K562 (cell line): ENCODE results near the gene SLC9A3. TPM values are rescaled to one million over a fixed set of nuclear protein-coding genes. Genes with fewer than 3 reads are reported as not detected.

ENCODE experiments used
- ATAC-seq: fragments of 200-7000 bp; cut with Tn5 transposase; 3 replicates; pipeline ENCODE4 v1.9.1; 2020; ENCODE audit warnings: moderate library complexity
- BruUV-seq: library from RNA; stranded (reverse); fragments of 400-500 nt; replicated peaks from 2 replicates; lab custom pipeline; 2021; lab: Mats Ljungman, UMichigan
- CTCF ChIA-PET: fragments of 300-600 bp; formaldehyde crosslinking; extraction: SDS; loops from one replicate; lab custom pipeline; 2021; ENCODE audit warnings: low intra/inter-chr PET ratio; lab: Yijun Ruan, JAX
- POLR2A ChIA-PET: fragments of 300-600, 350-650 bp; sonication (Branson Sonifier 250); formaldehyde crosslinking; extraction: SDS; loops from one replicate; lab custom pipeline; 2021; ENCODE audit warnings: antibody characterized with exemption, inconsistent platforms; lab: Yijun Ruan, JAX
- DNase-seq, 4 experiments: peaks; one replicate each; pipeline versions ENCODE4 v3.0.0 to v3.0.0-alpha.2; 2011 to 2018; ENCODE audit warnings: low spot score in 3 of 4, mixed read lengths in 3 of 4; ENCODE audit errors: extremely low read depth in 1 of 4
- FAIRE-seq: peaks from 2 replicates; lab custom pipeline; 2011; peaks lifted over from hg19 to GRCh38; lab: Jason Lieb, UNC
- H2AFZ ChIP-seq: 2 replicates; pipeline ENCODE4 v1.6.0; 2011; ENCODE audit warnings: low read depth, low read length, control low read depth, inconsistent platforms
- H3K27ac ChIP-seq: fragments of 200-600 bp; 3 replicates; pipeline ENCODE4 v1.8.0; 2011; ENCODE audit warnings: low read depth, mild to moderate bottlenecking, control low read depth, inconsistent platforms, low read length, moderate library complexity, mixed read lengths; ENCODE audit errors: extremely low read depth
- H3K27me3 ChIP-seq, 2 experiments: fragments of 300-600 bp in 1 of 2; 2 replicates in 1 of 2; 3 replicates in 1 of 2; pipeline versions ENCODE4 v1.6.0 to v1.8.0; 2011; ENCODE audit warnings: inconsistent platforms in 2 of 2, low read length in 2 of 2, mild to moderate bottlenecking in 1 of 2, mixed read lengths in 1 of 2, moderate library complexity in 1 of 2; ENCODE audit not compliant: control insufficient read depth in 2 of 2, insufficient read depth in 2 of 2
- H3K36me3 ChIP-seq: fragments of 300-600 bp; 3 replicates; pipeline ENCODE4 v1.8.0; 2011; ENCODE audit warnings: mild to moderate bottlenecking, low read length, inconsistent platforms; ENCODE audit not compliant: control insufficient read depth, insufficient read depth
- H3K4me1 ChIP-seq, 2 experiments: fragments of 200-600 bp in 1 of 2; replicated peaks in 1 of 2; 2 replicates in 1 of 2; 3 replicates in 1 of 2; pipeline versions ENCODE4 v1.5.1 to v1.8.0; 2011; ENCODE audit warnings: inconsistent platforms in 2 of 2, low read length in 2 of 2, mild to moderate bottlenecking in 1 of 2, mixed read lengths in 1 of 2, moderate library complexity in 1 of 2; ENCODE audit not compliant: control insufficient read depth in 2 of 2, insufficient read depth in 2 of 2
- H3K4me2 ChIP-seq: 2 replicates; pipeline ENCODE4 v1.6.1; 2011; ENCODE audit warnings: low read length, control low read depth, inconsistent platforms, mixed read lengths; ENCODE audit not compliant: insufficient read depth
- H3K4me3 ChIP-seq: fragments of 200-600 bp; sonication (generic), shearing (Covaris generic); 2 replicates; pipeline ENCODE4 v1.5.1; 2016; ENCODE audit warnings: control low read depth, inconsistent platforms
- H3K79me2 ChIP-seq: fragments of 200-600 bp; 3 replicates; pipeline ENCODE4 v1.8.0; 2011; ENCODE audit warnings: low read length, inconsistent platforms; ENCODE audit not compliant: control insufficient read depth, insufficient read depth
- H3K9ac ChIP-seq, 2 experiments: 2 replicates each; pipeline versions ENCODE4 v1.6.0 to v1.6.1; 2011; ENCODE audit warnings: low read depth in 2 of 2, low read length in 2 of 2, control low read depth in 1 of 2, inconsistent platforms in 1 of 2, mild to moderate bottlenecking in 1 of 2, mixed read lengths in 1 of 2; ENCODE audit not compliant: insufficient read depth in 1 of 2
- H3K9me1 ChIP-seq: one replicate; pipeline ENCODE4 v1.6.0; 2011; ENCODE audit warnings: inconsistent platforms, mild to moderate bottlenecking, low read length, moderate library complexity; ENCODE audit not compliant: control insufficient read depth, insufficient read depth
- H3K9me3 ChIP-seq: replicated peaks from 2 replicates; pipeline ENCODE4 v1.5.1; 2011; ENCODE audit warnings: low read depth, low read length, inconsistent platforms; ENCODE audit not compliant: control insufficient read depth, insufficient read depth
- H4K20me1 ChIP-seq: replicated peaks from 2 replicates; pipeline ENCODE4 v1.6.1; 2011; ENCODE audit warnings: low read length, inconsistent platforms, mixed read lengths; ENCODE audit not compliant: control insufficient read depth, insufficient read depth
- ESRRB ChIP-seq: fragments of 250-450 bp; sonication (Bioruptor Pico); IDR thresholded peaks from 2 replicates; pipeline ENCODE4 v1.5.0; 2020; ENCODE audit warnings: mild to moderate bottlenecking, moderate library complexity, borderline replicate concordance
- HMBOX1 ChIP-seq: sonication (generic); IDR thresholded peaks from 2 replicates; pipeline ENCODE4 v1.6.1; 2016
- SAFB ChIP-seq: fragments of 200-400 bp; formaldehyde crosslinking; IDR thresholded peaks from 2 replicates; pipeline ENCODE4 v1.6.1; 2017; ENCODE audit warnings: low read depth, low read length, borderline replicate concordance
- TAF15 ChIP-seq: fragments of 200-400 bp; formaldehyde crosslinking; IDR thresholded peaks from 2 replicates; pipeline ENCODE4 v1.6.1; 2017; ENCODE audit warnings: mild to moderate bottlenecking, low read depth, low read length, moderate library complexity
- ZBTB17 ChIP-seq: fragments of 450-650 bp; formaldehyde crosslinking; IDR thresholded peaks from 2 replicates; pipeline ENCODE4 v1.4.0; 2020; ENCODE audit warnings: mild to moderate bottlenecking
- ZBTB5 ChIP-seq: fragments of 450-650 bp; IDR thresholded peaks from 2 replicates; pipeline ENCODE4 v1.6.1; 2017; ENCODE audit warnings: antibody characterized with exemption
- ZNF408 ChIP-seq: fragments of 250-450 bp; sonication (Bioruptor Pico); IDR thresholded peaks from 2 replicates; pipeline ENCODE4 v1.4.0; 2020; ENCODE audit warnings: low read depth, mild to moderate bottlenecking, moderate library complexity
- WGBS: fragments of 100-300 bp; shearing (Covaris generic); methylation state at CpG from one replicate; pipeline ENCODE4 v1.1.6; 2016; ENCODE audit warnings: low coverage, mixed read lengths; ENCODE audit not compliant: insufficient coverage; ENCODE audit errors: missing lambda C conversion rate; 5-methylcytosine and 5-hydroxymethylcytosine counted together
- in situ Hi-C: fragments of 300-500 bp; cut with MboI; formaldehyde crosslinking; loops from 4 replicates; pipeline ENCODE4 v1.15.0; 2018; ENCODE audit warnings: inconsistent platforms, mixed read lengths
- intact Hi-C: fragments of 100-400 bp; cut with micrococcal nuclease; formaldehyde crosslinking; loops from 2 replicates; pipeline ENCODE4 v1.14.2; 2022
- polyA plus RNA-seq, 8 experiments: library from polyadenylated mRNA; depleted of rRNA in 4 of 8; stranded (reverse) in 5 of 8; unstranded in 3 of 8; fragments of >200 nt; fragmentation: Nextera tagmentation in 2 of 8; fragmentation: Illumina TruSeq in 1 of 8; extraction: Ambion mirVana in 2 of 8; extraction: Trizol in 1 of 8; gene quantifications; 2 replicates each; pipeline versions ENCODE4 v1.2.1 to v1.2.3, GENCODE V29; 2011 to 2014; ENCODE audit warnings: inconsistent platforms in 1 of 8, missing spikeins in 1 of 8
- total RNA-seq, 7 experiments: library from RNA; depleted of rRNA in 6 of 7; stranded (reverse); fragments of >200 nt in 6 of 7; fragmentation: Illumina TruSeq in 2 of 7; extraction: Trizol in 2 of 7; gene quantifications; 2 replicates each; pipeline versions ENCODE4 v1.2.1 to v1.2.3, GENCODE V29; 2011 to 2021; ENCODE audit warnings: low replicate concordance in 1 of 7

SLC9A3 gene
- total and polyA plus RNA-seq, 9 of the 15 experiments (the other 6 are each of a cell fraction or from before 2014, with no cell fraction given), result 1.5 to 5.8 (median 3.7) TPM; not detected in 2

- TF ChIP-seq ZBTB17, result no peak
- TF ChIP-seq SAFB, result no peak
- TF ChIP-seq ESRRB (CRISPR knock-in tag), result no peak
- TF ChIP-seq ZBTB5, result no peak
- no peak for TF ChIP-seq HMBOX1
- no peak for TF ChIP-seq ZNF408 (CRISPR knock-in tag)
- no peak for TF ChIP-seq TAF15
- Histone ChIP-seq H3K4me1 (peaks cover under 1 to 36% of the 10 kb centered on the region in 2 experiments; a peak in 3 of 5 replicates), H3K4me2 (no peak overlapping the region), H3K27ac (no peak overlapping the region), H3K27me3 (no peaks in the 10 kb centered on the region), H2AFZ (no peak overlapping the region), H3K79me2 (peaks cover under 1% of the 10 kb centered on the region; the same call in 1 of the 3 replicates), H3K4me3 (no peak overlapping the region), H4K20me1 (no peaks in the 10 kb centered on the region), H3K36me3 (peaks cover 56% of the 10 kb centered on the region; the same call in 2 of the 3 replicates), H3K9me1 (no peaks in the 10 kb centered on the region), H3K9me3 (no peaks in the 10 kb centered on the region), H3K9ac (peak overlapping the region in 1 of 2 experiments; percentile 54; a peak in 1 of 4 replicates)
- intact Hi-C loops (no loop called here), in situ Hi-C loops (no loop called here)
- ATAC-seq (no peak), DNase-seq (no peak), FAIRE-seq (no peak)
- BruUV-seq, result no TSS peak
- ChIA-PET POLR2A (no interaction called here), CTCF (no interaction called here)
- WGBS, result 89% methylated on average over 25 of the region's 29 CpGs
Observed at GRCh38 chr5:465591-466403, 58.5 kb downstream of the SLC9A3 start.
